IgD-negative memory B cell (primary cell): Measurements from ENCODE around the gene DDX53. TPM values are rescaled to one million over a fixed set of nuclear protein-coding genes. Genes with fewer than 3 reads are reported as not detected.

Experiments
- H3K27ac Mint-ChIP-seq, 3 donors: one replicate each; pipeline ENCODE4 v1.8.0; 2020 to 2022; ENCODE audit warnings: mild to moderate bottlenecking in 3 of 3, mixed read lengths in 3 of 3, moderate library complexity in 1 of 3
- H3K27me3 Mint-ChIP-seq: one replicate; pipeline ENCODE4 v1.8.0; 2021; ENCODE audit warnings: mixed read lengths
- H3K36me3 Mint-ChIP-seq: one replicate; pipeline ENCODE4 v1.8.0; 2020; ENCODE audit warnings: mild to moderate bottlenecking, mixed read lengths
- H3K4me1 Mint-ChIP-seq, 3 donors: one replicate each; pipeline ENCODE4 v1.8.0; 2020 to 2022; ENCODE audit warnings: mixed read lengths in 3 of 3, mild to moderate bottlenecking in 1 of 3
- H3K4me3 Mint-ChIP-seq, 4 donors: one replicate each; pipeline ENCODE4 v1.8.0; 2020 to 2022; ENCODE audit warnings: mild to moderate bottlenecking in 4 of 4, mixed read lengths in 4 of 4, moderate library complexity in 3 of 4
- H3K9me3 Mint-ChIP-seq, 3 donors: one replicate each; pipeline ENCODE4 v1.8.0; 2020 to 2021; ENCODE audit warnings: mixed read lengths in 3 of 3, mild to moderate bottlenecking in 1 of 3
- polyA plus RNA-seq: library from polyadenylated mRNA; unstranded; fragments of 300-500 nt; fragmentation: Illumina TruSeq; gene quantifications from one replicate; pipeline ENCODE4 v1.2.3, GENCODE V29; 2021

Gene DDX53
- polyA plus RNA-seq: not detected

- peaks cover 0 to 1% (median 0%) of the 10 kb centered on the region in 3 donors for H3K9me3 Mint-ChIP-seq
- peaks cover 2% of the 10 kb centered on the region for H3K36me3 Mint-ChIP-seq
- H3K27me3 Mint-ChIP-seq: no peaks in the 10 kb centered on the region
- H3K4me3 Mint-ChIP-seq: peak within 1 kb of the TSS in 1 of 4 donors; percentile 24
- no peak within 1 kb of the TSS for H3K27ac Mint-ChIP-seq
- H3K4me1 Mint-ChIP-seq: peaks cover 0 to 2% (median 0%) of the 10 kb centered on the region in 3 donors
These were observed at the start of gene DDX53 for GRCh38 chrX:22999696-23000223. Gene DDX53 (plus strand): TSS chrX:22999960. CDS start chrX:23000058, 98 bp downstream.

GRCh38 chrX:22950269-22951266 lies 49.2 kb upstream of the DDX53 start:
- no peak overlapping the region for H3K4me3 Mint-ChIP-seq
- H3K9me3 Mint-ChIP-seq: no peaks in the 10 kb centered on the region
- peak overlapping the region in 1 of 3 donors; percentile 48 for H3K27ac Mint-ChIP-seq

GRCh38 chrX:22952010-22952409 lies 47.8 kb upstream of the DDX53 start:
- peaks cover 0 to 2% (median 0%) of the 10 kb centered on the region in 3 donors for H3K9me3 Mint-ChIP-seq
- H3K4me1 Mint-ChIP-seq: no peaks in the 10 kb centered on the region

More at GRCh38 chrX:22950269-22951266, 49.2 kb upstream of the DDX53 start:
- Mint-ChIP-seq H3K36me3 (no peaks in the 10 kb centered on the region), H3K27me3 (no peaks in the 10 kb centered on the region), H3K4me1 (no peaks in the 10 kb centered on the region)

GRCh38 chrX:22958250-22958649 lies 41.5 kb upstream of the DDX53 start:
- no peak overlapping the region for H3K4me3 Mint-ChIP-seq
- no peaks in the 10 kb centered on the region for H3K36me3 Mint-ChIP-seq
- peaks cover 0 to 2% (median 0%) of the 10 kb centered on the region in 3 donors for H3K9me3 Mint-ChIP-seq
- no peaks in the 10 kb centered on the region for H3K27me3 Mint-ChIP-seq
- no peak overlapping the region for H3K27ac Mint-ChIP-seq
- no peaks in the 10 kb centered on the region for H3K4me1 Mint-ChIP-seq

More at GRCh38 chrX:22952010-22952409, 47.8 kb upstream of the DDX53 start:
- H3K27me3 Mint-ChIP-seq: no peaks in the 10 kb centered on the region
- no peak overlapping the region for H3K27ac Mint-ChIP-seq
- no peak overlapping the region for H3K4me3 Mint-ChIP-seq
- H3K36me3 Mint-ChIP-seq: no peaks in the 10 kb centered on the region

GRCh38 chrX:22959204-22959920 lies 40.4 kb upstream of the DDX53 start:
- Mint-ChIP-seq H3K9me3 (peaks cover 0 to 2% (median 0%) of the 10 kb centered on the region in 3 donors), H3K27ac (no peak overlapping the region), H3K4me1 (no peaks in the 10 kb centered on the region)

GRCh38 chrX:22963196-22963595 lies 36.6 kb upstream of the DDX53 start:
- H3K27ac Mint-ChIP-seq: no peak overlapping the region
- no peaks in the 10 kb centered on the region for H3K27me3 Mint-ChIP-seq
- peaks cover 0 to 2% (median 0%) of the 10 kb centered on the region in 3 donors for H3K9me3 Mint-ChIP-seq
- no peak overlapping the region for H3K4me3 Mint-ChIP-seq
- no peaks in the 10 kb centered on the region for H3K4me1 Mint-ChIP-seq
- H3K36me3 Mint-ChIP-seq: no peaks in the 10 kb centered on the region

More at GRCh38 chrX:22959204-22959920, 40.4 kb upstream of the DDX53 start:
- no peaks in the 10 kb centered on the region for H3K27me3 Mint-ChIP-seq
- no peaks in the 10 kb centered on the region for H3K36me3 Mint-ChIP-seq
- no peak overlapping the region for H3K4me3 Mint-ChIP-seq

- H3K9me3 Mint-ChIP-seq: peaks cover 0 to 5% (median 4%) of the 10 kb centered on the region in 3 donors
- H3K27me3 Mint-ChIP-seq: no peaks in the 10 kb centered on the region
- peak overlapping the region in 1 of 3 donors; percentile 55 for H3K27ac Mint-ChIP-seq
- H3K4me3 Mint-ChIP-seq: no peak overlapping the region
- H3K36me3 Mint-ChIP-seq: no peaks in the 10 kb centered on the region
- H3K4me1 Mint-ChIP-seq: no peaks in the 10 kb centered on the region
These were observed 31.3 kb upstream of the DDX53 start for GRCh38 chrX:22968494-22968893.

GRCh38 chrX:22969411-22969810 lies 30.3 kb upstream of the DDX53 start:
- Mint-ChIP-seq H3K4me3 (no peak overlapping the region), H3K9me3 (peaks cover 0 to 5% (median 4%) of the 10 kb centered on the region in 3 donors), H3K36me3 (no peaks in the 10 kb centered on the region), H3K4me1 (no peaks in the 10 kb centered on the region), H3K27me3 (no peaks in the 10 kb centered on the region), H3K27ac (no peak overlapping the region)

- no peaks in the 10 kb centered on the region for H3K36me3 Mint-ChIP-seq
- H3K27me3 Mint-ChIP-seq: no peaks in the 10 kb centered on the region
- H3K4me3 Mint-ChIP-seq: no peak overlapping the region
- no peaks in the 10 kb centered on the region for H3K4me1 Mint-ChIP-seq
- H3K9me3 Mint-ChIP-seq: peaks cover 0 to 5% (median 2%) of the 10 kb centered on the region in 3 donors
- no peak overlapping the region for H3K27ac Mint-ChIP-seq
These were observed 28.9 kb upstream of the DDX53 start for GRCh38 chrX:22970861-22971260.

GRCh38 chrX:22974616-22975015 lies 25.1 kb upstream of the DDX53 start:
- no peaks in the 10 kb centered on the region for H3K27me3 Mint-ChIP-seq
- no peaks in the 10 kb centered on the region for H3K36me3 Mint-ChIP-seq
- no peak overlapping the region for H3K4me3 Mint-ChIP-seq

GRCh38 chrX:22975786-22976185 lies 24.0 kb upstream of the DDX53 start:
- H3K4me3 Mint-ChIP-seq: no peak overlapping the region
- no peaks in the 10 kb centered on the region for H3K4me1 Mint-ChIP-seq
- no peaks in the 10 kb centered on the region for H3K36me3 Mint-ChIP-seq
- H3K9me3 Mint-ChIP-seq: peaks cover 0 to 5% (median 5%) of the 10 kb centered on the region in 3 donors
- no peaks in the 10 kb centered on the region for H3K27me3 Mint-ChIP-seq
- no peak overlapping the region for H3K27ac Mint-ChIP-seq

More at GRCh38 chrX:22974616-22975015, 25.1 kb upstream of the DDX53 start:
- no peaks in the 10 kb centered on the region for H3K4me1 Mint-ChIP-seq
- H3K9me3 Mint-ChIP-seq: peaks cover 0 to 5% (median 5%) of the 10 kb centered on the region in 3 donors
- H3K27ac Mint-ChIP-seq: no peak overlapping the region

- H3K4me3 Mint-ChIP-seq: no peak overlapping the region
- H3K9me3 Mint-ChIP-seq: peaks cover 0 to 2% (median 1%) of the 10 kb centered on the region in 3 donors
- H3K27me3 Mint-ChIP-seq: no peaks in the 10 kb centered on the region
- H3K4me1 Mint-ChIP-seq: peaks cover 0 to 2% (median 0%) of the 10 kb centered on the region in 3 donors
- no peak overlapping the region for H3K27ac Mint-ChIP-seq
- H3K36me3 Mint-ChIP-seq: no peaks in the 10 kb centered on the region
These were observed 13.8 kb upstream of the DDX53 start for GRCh38 chrX:22985958-22986357.

- Mint-ChIP-seq H3K36me3 (no peaks in the 10 kb centered on the region), H3K27me3 (no peaks in the 10 kb centered on the region), H3K4me1 (peaks cover 0 to 2% (median 0%) of the 10 kb centered on the region in 3 donors), H3K4me3 (no peak overlapping the region), H3K9me3 (peaks cover 0 to 2% (median 1%) of the 10 kb centered on the region in 3 donors), H3K27ac (no peak overlapping the region)
These were observed 12.3 kb upstream of the DDX53 start for GRCh38 chrX:22987452-22987851.

GRCh38 chrX:23003116-23003515 lies 3.4 kb downstream of the DDX53 start:
- H3K4me1 Mint-ChIP-seq: peaks cover 0 to 2% (median 0%) of the 10 kb centered on the region in 3 donors
- no peaks in the 10 kb centered on the region for H3K27me3 Mint-ChIP-seq
- H3K27ac Mint-ChIP-seq: no peak overlapping the region
- peaks cover 0 to 4% (median 1%) of the 10 kb centered on the region in 3 donors for H3K9me3 Mint-ChIP-seq
- H3K36me3 Mint-ChIP-seq: peaks cover 2% of the 10 kb centered on the region
- H3K4me3 Mint-ChIP-seq: no peak overlapping the region
